Adrenal gland (tissue), 5 donors: ENCODE data around the gene MACROH2A2.

ENCODE experiments used
- POLR2A ChIP-seq, 2 donors: fragments of 450-650 bp; IDR thresholded peaks; one replicate each; pipeline ENCODE4 v1.6.1; 2017; ENCODE audit warnings: antibody characterized with exemption in 2 of 2, mild to moderate bottlenecking in 2 of 2, moderate library complexity in 1 of 2
- TF ChIP-seq, protein P1 (sequence below), 6 experiments: fragments of 450-650 bp in 4 of 6; fragments of 200-600 bp in 2 of 6; sonication (generic) in 1 of 6; IDR thresholded peaks; 1 replicate in 5 of 6; 2 replicates in 1 of 6; pipeline versions ENCODE4 v1.5.1 to v1.8.0; 2016 to 2021; ENCODE audit warnings: antibody characterized with exemption in 6 of 6, mild to moderate bottlenecking in 2 of 6, moderate library complexity in 1 of 6
- donor health status: DM: no; HTN: no; CAD: no.

DNA sequence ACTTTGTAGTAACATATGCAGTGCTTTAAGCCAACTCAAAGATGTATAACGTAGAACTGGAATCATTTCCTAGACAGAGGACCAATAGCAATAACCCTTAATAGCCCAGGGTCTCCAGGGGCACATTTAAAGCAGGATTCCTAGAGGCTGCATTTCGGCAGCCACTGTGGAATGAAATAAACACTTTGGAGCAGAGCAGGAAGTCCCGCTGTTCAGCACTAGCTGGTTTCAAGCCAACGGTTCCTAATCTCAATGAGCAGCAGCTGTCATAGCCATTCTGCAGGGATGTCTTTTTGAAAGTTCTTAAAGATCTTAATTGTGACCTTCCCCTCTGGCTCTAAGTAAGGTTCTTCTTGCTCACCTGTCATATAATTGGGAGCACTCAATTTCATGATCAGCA, 18.4 kb upstream of the MACROH2A2 start:
- TF ChIP-seq, protein P1, sequence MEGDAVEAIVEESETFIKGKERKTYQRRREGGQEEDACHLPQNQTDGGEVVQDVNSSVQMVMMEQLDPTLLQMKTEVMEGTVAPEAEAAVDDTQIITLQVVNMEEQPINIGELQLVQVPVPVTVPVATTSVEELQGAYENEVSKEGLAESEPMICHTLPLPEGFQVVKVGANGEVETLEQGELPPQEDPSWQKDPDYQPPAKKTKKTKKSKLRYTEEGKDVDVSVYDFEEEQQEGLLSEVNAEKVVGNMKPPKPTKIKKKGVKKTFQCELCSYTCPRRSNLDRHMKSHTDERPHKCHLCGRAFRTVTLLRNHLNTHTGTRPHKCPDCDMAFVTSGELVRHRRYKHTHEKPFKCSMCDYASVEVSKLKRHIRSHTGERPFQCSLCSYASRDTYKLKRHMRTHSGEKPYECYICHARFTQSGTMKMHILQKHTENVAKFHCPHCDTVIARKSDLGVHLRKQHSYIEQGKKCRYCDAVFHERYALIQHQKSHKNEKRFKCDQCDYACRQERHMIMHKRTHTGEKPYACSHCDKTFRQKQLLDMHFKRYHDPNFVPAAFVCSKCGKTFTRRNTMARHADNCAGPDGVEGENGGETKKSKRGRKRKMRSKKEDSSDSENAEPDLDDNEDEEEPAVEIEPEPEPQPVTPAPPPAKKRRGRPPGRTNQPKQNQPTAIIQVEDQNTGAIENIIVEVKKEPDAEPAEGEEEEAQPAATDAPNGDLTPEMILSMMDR (IDR thresholded peaks at IDR 0.05): no peak
- no peak for TF ChIP-seq POLR2A (IDR thresholded peaks at IDR 0.05)
